OCI-LY3 (cell line): ENCODE measurements around the gene CLK2.

Source experiments
- EZH2phosphoT487 ChIP-seq: fragments of 200-600 bp; shearing (Covaris generic); IDR thresholded peaks from 2 replicates; pipeline ENCODE4 v1.6.1; 2018; ENCODE audit warnings: antibody characterized with exemption, mixed run types, low read depth
- TF ChIP-seq, protein P1 (sequence below): fragments of 200-600, 300-600 bp; sonication (generic); IDR thresholded peaks from 2 replicates; pipeline ENCODE4 v1.5.1; 2014; ENCODE audit warnings: antibody characterized with exemption, low read length, low read depth

GRCh38 chr1:155245163-155245524 lies 28.2 kb downstream of the CLK2 start:
- TF ChIP-seq, protein P1, sequence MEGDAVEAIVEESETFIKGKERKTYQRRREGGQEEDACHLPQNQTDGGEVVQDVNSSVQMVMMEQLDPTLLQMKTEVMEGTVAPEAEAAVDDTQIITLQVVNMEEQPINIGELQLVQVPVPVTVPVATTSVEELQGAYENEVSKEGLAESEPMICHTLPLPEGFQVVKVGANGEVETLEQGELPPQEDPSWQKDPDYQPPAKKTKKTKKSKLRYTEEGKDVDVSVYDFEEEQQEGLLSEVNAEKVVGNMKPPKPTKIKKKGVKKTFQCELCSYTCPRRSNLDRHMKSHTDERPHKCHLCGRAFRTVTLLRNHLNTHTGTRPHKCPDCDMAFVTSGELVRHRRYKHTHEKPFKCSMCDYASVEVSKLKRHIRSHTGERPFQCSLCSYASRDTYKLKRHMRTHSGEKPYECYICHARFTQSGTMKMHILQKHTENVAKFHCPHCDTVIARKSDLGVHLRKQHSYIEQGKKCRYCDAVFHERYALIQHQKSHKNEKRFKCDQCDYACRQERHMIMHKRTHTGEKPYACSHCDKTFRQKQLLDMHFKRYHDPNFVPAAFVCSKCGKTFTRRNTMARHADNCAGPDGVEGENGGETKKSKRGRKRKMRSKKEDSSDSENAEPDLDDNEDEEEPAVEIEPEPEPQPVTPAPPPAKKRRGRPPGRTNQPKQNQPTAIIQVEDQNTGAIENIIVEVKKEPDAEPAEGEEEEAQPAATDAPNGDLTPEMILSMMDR: no peak
- TF ChIP-seq EZH2phosphoT487: no peak
